Measurements from ENCODE around the gene ADGRD1.

ADGRD1 gene

DNA sequence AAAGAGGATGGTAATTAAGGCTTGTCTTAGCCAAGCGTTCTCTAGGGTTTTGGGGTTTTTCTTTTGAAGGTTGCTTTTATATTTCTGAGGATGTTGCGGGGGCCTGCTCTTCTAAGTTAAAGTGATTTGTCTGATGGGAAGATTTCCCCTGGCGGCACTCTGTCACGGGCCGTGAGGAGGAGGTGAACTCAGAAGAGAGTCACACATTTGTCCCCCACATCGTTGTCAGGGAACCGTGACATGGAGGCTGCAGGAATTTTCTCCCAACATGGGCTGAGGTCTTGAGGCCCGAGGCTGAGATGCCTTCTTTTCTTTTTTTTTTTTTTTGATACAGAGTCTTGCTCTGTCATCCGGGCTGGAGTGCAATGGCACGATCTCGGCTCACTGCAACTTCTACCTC lies 71.5 kb downstream of the ADGRD1 start:
- DNase-seq (ENCODE audit: low spot score), result no peak

DNA sequence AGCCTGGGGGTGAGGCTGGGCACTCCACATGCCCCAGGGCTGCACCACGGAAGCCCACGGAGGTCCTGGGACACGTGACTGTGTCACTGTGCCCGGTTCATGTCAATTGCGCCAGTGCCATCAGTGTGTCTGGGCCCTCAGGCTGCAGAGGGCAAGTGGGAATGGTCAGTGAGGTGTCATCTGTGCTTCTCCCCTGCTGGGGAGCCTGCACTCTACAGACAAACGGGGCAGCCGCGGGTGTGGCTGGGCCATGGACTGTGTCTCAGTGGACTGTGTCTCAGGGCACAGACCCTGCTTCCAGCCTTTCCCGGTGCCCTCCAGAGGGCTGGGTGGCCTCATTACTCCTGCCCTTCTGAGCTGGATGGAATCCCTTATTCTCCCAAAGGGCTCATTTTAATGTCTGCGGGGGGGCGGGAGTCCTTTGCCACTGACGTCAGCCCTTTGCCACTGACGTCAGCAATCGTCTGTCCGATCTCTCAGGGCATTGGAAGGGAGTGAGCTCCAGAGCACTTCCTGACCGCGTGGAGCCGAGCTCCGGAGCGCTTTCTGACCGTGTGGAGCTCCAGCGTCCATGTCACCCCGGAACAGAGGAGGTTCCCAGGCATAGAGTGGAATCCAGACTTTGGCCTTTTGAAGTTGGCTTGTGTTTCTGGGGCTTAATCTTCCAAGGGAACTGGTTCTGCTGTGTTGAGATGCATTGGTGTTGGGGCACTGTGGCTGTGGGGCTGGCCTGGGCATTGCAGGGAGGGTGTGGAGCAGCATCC lies 72.4 kb downstream of the ADGRD1 start:
- DNase-seq (ENCODE audit: low spot score), result no peak

DNA sequence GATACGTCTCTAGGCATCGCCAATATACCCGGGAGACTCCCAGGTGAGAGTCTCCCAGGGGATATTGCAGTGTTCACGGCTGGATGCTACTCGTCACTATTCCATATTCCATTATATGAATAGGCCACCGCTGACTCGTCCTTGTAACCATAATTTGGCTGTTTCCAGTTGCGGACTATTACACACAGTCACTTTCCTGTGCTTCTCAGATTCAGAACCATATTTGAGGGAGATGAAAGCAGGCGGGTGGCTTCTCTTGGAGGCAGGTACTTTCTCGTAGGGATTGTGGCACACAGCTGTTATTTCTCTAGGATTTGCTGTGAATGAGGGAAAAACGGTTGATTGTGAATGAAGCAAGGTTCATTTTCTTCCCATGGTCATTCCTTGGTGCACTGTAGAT lies 73.0 kb downstream of the ADGRD1 start:
- DNase-seq (ENCODE audit: low spot score), result no peak

DNA sequence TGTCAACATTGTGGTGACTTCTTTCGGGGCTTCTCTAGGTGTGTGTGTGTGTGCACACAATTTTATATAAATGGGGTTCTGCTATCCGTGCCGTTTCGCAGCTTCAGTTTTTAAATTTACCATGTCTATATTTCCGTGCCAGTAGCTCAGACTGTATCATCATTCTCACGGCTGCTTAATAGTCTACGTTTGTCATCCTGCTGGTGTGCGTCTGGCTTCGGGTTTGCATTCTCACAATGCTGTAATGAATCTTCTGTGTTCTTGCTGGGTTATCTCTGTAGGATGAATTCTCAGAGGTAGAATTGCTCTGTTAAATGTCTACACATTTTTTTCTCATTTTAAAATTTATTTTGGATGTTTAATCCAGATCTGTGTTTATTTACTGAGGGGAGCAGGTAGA lies 73.6 kb downstream of the ADGRD1 start:
- no peak for DNase-seq (ENCODE audit: low spot score)

DNA sequence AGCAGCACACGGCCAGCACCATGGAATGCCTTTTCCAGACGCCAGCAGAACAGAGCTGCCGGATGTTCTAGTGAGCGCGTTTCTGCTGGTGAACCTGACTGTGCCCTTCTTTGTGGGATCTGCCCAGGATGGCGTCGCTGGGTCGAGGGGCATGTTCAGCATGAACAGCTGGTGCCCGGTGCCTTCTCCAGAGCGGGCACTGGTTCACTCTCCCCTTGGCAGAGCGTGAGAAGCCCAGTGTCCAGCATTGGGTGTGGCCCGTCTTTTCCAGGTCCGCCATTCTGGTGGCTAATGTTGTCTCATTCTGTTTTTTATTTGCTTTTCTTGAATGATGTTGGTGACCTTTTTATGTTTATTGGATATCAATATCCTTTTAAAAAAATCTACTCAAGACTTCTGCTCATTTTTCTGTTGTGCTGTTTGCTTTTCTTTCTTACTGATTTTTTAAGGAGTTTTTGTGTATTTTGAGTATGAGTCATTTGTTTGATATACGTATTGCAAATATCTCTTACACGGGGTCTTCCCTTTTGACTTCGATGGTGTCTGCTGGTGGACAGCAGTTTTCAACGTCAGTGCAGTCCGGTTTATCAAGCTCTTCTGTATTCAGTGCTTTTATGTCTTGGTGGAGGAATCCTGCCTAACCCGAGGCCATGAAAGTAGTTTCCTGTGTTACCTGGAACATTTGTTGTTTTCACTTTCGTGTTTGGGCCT lies 74.3 kb downstream of the ADGRD1 start:
- DNase-seq (ENCODE audit: low spot score), result no peak

DNA sequence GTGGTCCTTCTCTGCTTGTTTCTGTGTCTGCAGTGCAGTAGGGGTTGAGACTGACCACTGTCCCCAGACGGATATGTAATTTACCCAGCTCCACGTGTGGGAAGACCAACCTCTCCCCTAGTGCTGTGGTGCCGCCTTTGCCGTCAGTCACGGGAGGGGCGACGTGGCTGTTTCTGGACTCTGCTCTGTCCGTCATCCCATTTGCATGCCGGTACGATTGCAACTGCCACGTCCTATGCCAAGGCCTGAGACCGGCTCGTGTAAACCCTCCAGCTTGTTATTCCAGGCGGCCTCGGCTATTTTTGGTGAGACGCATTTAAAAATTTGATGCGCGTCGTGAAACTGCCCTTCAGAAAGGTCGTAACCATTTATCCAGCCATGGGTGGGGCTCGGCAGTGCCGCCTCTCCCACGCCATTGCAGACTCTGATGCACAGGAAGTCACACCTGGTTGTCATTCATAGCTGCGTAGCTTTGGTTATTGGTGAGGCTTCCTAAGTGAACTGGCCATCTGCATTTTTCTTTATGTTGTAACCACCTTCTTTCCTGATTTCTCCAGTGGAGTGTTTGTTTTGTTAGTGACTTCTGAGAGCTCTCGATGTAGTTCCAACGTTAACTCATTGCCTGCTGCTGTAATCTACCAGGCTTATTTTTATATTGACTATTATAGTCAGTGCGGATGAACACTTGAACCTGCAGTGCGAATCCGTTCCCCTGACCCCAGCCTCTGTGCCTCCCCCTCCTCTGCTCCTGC lies 75.1 kb downstream of the ADGRD1 start:
- DNase-seq (ENCODE audit: low spot score), result no peak

DNA sequence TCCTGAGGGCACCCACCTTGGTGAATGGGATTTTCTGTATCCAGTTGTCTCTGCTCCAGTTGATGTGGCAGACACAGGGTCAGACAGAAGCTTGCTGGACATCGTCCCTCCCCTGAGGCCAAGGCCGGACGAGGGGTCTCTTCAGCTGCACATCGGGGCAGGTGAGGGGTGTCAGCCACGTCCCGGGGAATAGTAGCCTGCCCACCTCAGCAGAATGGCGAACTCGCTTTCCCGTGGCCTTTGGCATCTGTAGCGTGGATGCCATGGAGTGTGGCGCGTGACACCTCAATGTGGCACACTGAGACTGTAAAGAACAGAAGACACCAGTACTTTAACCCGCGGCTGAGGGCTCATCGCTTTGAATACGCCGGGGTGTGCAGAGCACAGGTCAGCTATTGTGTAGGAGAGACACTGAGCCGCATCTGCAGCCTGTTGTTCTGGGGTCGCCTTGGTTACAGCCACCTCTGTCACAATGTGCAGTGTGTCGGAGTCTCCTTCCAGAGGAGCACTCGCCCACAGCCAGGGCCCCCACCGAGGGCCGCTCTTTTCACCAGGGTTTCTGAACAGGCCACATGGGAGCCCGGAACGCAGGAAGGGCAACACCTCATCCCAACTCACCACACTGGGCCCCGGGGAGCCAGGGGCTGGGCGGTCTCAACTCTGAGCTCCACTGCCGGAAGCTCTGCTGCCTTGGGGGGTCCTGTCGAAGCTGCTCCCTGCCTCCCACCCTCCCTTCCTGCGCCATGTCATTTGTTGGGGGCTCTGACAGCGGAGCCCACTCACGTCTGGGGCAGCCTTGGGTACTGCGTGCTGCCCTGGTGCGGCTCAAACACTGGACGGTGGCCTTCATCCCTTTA lies 77.0 kb downstream of the ADGRD1 start:
- DNase-seq (ENCODE audit: low spot score), result no peak

DNA sequence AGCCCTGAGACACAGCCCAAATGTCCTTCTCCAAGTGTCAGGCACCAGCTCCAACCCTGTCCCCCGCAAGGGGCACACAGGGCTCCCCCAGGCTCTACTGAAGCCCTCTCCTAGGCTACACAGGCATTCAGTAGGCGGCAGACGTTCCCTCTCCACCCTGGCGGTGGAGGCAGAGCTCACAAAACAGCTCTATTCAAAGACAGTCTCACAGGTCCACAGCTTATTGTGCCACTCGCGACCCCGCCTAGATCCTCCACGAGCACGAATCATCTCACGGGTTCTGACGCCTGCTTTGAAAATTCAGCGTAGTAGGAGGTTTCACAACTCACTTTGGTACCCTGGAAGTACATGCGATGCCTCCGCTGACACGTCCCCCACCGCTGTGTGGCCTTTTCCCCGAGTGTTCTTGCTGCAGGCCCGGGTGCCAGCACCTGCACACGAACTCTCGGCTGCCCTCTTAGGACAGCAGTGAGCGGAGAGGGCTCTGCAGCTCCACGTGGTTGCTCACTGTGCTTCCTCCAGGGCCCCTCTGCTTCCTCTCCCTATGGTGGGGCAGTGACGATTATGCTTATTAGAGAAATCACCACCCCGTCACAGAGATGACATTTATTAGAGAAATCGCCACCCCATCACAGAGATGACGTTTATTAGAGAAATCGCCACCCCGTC lies 78.5 kb downstream of the ADGRD1 start:
- no peak for DNase-seq (ENCODE audit: low spot score)

DNA sequence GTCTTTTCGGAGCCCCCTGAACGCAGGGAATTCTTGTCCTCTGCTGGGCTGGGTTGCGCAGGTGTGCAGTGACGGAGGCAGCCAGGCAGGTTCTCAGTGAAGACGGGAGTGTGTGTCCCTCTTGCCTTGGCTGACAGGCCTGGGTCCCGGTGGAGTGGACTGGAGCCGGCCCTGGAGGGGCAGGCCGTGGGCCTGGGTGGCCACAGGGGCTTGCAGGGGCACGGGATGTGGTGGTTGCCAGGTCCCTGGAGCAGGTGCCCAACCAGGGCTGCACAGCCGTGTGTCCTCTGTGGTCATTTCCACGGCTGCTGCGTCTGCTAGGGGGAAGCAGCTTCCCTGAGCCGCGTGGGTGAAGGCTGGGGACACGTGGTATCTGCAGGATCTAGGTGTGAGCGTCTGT lies 79.8 kb downstream of the ADGRD1 start:
- DNase-seq (ENCODE audit: low spot score), result no peak

DNA sequence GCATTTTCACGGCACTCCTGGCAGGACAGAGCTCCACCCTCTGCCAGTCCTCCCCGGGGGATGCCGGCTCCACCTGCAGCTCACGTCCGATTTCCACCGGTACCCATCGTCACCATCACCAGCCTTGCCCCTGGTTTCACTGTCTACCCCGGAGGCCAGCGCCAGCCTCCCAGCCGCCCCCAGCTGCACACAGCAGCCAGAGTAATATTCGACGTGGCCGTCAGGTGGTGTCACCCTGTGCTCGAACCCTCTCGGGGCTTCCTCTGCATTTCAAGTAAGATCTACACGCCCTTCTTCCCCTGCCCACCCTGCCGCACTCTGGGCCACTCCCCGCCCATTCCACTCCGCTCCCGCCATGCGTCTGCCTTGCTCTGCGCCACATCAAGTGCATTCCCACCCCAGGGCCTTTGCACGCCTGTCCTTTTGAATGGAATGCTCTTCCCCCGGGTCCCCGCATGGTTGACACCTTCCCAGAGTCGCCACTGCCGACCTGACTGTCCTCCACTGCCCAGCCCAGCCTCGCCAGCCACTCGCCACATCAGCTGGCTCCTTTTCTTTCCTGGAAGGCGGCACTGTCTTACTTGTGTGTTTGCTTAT lies 80.3 kb downstream of the ADGRD1 start:
- no peak for DNase-seq (ENCODE audit: low spot score)

DNA sequence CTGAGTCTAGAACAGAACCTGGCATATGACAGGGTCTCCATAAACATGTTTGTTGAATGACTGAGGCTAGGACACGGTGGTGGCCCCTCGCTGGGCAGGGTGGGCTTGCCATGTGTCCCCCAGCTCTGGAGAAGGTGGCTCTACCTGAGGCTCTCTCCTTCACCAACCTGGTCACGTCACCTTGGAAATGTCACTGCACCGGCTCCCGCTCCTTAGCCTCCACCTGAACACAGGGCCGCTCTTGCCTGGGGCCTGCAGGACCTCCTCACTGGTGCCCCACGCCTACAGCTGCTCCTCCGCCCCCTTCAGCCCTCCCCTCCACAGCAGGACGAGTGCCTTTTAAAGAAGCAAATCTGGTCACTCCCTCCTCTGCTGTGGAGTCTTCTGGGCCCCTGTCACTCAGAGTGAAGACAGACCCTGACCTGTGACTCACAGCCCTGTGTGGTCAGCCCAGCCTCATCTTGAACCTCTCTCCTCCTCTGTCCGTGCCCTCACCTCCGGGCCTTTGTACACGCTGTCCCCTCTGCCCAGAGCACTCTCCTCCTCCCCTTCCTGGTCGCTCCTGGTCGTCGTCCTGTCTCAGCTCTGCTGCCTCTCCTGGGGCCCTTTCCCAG lies 81.0 kb downstream of the ADGRD1 start:
- DNase-seq (ENCODE audit: low spot score), result no peak

DNA sequence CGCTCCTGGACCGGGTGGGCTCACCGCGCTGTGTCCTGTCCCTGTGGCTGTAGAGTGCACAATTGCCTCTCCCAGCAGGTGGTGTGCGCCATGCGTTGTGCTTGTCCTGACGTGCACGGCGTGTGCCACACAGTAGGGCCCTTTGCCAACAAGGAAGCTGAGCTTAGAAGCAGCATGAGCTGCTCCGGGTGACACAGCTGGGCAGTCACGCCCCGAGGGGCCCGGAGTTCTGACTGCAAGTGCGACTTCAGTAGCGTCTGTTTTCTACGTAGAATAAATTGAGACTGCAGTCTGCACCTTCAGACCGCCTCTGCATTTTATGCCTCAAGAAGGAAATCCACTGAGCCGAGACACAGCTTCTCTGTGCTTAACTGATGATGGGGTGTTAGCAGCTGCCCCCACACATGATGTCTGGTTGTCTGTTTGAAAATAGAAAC lies 81.6 kb downstream of the ADGRD1 start:
- DNase-seq (ENCODE audit: low spot score), result no peak

DNA sequence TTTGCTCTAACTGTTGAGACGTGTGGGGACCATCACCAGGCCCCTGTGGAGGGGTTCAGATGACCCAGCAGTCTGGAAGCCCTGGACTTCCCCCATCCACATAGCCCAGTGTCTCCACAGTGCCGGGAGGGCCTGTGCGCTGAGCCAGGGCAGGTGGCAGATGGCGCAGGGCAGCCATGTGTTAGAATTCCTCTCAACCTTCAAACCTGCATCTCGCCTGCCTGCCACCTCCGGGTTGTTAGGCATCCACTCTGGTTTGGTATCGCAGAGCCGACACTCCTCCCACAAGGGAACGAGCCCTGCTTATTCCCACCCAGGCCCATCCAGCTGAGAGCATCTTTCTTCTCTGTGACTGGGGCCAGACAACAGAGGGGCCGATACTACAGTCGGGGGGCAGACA lies 84.5 kb downstream of the ADGRD1 start:
- no peak for DNase-seq (ENCODE audit: low spot score)

DNA sequence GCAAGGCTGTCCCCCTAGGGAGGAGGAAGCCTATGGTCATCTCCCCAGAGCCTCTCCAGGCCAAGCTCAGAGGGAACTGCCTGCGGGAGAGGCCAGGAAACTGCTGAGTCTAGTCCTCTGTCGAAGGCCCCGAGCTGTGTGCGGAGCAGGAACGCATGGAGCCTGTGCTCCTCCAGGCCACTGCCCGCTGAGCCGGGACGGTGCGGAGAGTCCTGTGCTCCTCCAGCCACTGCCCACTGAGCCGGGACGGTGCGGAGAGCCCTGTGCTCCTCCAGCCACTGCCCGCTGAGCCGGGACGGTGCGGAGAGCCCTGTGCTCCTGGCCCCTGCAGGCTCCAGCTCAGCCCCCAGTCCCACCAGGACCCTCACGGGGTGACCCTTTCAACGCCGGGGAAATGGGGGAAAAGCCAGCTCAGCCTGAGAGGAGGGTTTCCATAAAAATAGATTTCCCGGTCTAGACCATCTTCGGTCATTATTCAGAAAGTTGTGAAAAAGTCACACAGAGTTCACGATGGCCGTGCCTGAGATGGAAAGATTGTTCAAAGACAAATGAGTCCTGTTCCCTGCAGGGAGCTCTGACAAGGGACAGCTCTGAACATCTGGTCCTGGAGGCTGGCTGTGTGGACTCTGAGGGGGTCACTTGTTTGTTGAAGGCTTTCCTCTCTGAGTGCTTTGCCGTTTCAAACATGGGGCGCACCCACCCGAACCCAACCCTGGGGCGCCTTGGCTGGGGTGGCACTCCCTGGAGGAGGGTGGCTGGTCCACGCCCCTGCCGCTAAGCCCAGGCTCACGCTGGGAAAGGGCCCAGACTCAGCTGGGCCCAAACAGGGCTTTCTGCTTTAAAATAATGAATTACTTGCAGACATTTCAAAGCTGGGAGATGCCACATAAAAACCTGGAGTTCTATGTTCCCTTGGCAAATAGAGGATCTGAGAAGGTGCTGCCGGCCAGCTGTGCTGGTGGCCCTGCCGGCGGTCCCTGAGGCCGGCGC lies 85.5 kb downstream of the ADGRD1 start:
- DNase-seq (ENCODE audit: low spot score), result no peak

DNA sequence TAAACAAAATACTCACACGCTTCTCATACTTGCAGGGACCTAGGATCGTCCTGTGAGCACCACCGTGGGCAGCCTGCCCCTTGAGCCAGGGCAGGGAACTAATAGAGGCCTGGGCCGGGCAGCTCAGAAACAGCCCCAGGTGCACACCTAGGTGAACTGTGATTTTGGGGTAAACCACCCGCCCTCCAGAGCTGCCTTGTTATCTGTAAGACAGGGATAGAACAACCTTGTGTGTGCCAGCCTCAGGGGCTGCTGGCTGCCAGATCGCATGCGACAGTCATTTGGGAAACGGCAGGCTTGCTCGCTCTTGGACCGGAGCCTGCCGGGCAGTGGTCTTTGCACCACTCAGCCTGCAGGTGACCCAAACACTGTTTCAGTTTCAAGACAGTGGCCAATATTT lies 86.8 kb downstream of the ADGRD1 start:
- DNase-seq (ENCODE audit: low spot score), result no peak

DNA sequence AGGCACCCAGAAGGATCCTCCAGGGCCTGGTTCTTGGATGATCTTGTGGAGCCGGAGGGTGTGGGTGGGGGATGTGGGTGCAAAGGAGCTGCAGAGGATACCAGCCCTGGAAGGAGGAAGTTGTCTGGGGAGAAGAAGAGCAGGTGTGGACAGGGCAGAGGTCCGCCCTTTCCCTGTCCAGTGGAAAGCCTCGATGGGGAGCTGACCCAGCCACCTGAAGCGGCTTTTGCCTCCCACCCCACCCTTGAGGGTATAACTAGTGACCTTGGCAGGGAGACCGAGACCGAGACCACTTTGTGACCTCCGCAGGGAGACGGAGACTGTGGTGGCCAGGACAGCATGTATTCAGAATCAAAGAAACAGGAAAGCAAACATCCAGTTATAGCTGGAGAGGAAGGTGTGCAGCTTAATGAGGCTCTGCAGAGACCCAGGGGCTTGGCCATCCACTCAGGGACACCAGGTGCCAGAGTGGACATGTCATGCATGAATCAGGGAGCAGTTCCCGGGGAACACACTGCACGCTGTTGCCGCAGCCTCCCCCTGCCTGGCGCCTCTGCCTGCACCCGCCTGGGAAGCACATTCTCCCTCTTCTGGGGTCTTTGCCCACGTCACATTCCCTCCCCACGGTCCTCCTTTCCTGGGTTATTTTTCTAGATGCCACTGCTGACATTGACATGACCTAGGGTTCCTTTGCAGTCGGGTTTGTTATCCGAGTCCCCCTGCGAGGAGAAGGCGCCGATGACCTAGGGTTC lies 87.7 kb downstream of the ADGRD1 start:
- DNase-seq (ENCODE audit: low spot score), result no peak

DNA sequence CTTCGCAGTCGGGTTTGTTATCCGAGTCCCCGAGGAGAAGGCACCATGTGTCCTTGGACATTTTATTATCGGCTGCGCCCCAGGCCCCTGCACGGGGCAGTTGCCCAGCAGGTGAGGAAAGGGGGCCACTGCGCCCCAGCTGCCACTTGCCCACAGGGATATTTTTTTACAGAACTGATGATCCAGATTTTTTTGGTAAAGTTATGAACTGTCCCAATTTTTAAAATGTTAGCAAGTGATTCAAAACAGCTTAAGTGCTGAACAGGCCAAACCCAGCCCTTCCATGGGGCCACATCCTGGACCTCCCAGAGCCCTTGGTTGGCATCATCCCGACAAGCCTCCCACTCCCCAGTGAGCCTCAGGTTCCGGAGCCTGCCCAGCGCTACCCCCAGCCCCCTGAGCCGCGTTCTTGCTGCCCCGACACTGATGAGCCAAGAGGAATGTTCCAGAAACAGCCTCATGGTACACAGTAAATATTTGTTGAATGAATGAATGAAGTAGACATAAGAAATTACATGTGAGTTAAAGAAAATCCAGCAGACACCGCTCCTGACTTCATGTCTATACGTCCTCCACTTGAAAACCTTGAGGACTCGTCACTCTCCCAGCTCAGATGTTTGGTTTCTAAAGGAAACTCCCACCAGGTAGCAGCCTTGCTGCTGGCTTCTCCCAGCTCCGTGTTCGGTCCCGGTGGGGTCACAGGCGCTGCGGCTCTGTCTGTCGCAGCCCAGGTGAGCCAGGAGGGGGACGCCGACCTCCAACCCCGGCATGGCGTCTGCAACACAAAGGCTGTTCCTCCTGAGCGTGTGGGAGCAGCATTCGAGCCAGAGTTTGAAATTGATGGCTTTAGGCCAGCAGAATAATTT lies 88.5 kb downstream of the ADGRD1 start:
- DNase-seq (ENCODE audit: low spot score), result no peak

DNA sequence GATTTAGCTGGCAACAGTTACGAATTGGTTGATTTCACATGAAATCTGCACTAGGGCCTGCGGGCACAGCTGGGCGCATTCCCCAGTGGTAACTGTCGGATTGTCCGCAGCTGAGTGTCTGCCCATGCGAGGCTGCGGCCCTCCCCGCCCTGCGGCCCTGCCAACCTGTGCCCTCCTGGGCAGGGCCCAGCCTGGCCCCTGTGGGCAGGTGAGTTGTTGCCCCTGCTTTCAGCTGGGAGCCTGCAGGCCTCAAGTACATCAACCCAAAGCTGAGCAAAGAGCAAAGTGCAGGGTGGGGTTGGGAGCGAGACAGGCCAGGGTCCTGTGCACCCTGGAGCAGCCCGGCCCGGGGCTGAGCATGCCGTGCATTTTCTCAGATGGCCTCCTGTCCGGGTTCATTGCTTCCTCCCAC lies 89.1 kb downstream of the ADGRD1 start:
- no peak for DNase-seq (ENCODE audit: low spot score)
